ENCODE data around the gene MAP1LC3A.

The MAP1LC3A gene

GRCh38 chr20:34530342-34530741 lies 28.2 kb upstream of the MAP1LC3A start:
- no peak for DNase-seq

- no peak for DNase-seq
Measured at GRCh38 chr20:34531608-34532265, 26.8 kb upstream of the MAP1LC3A start.

- no peak for DNase-seq
Measured at GRCh38 chr20:34532320-34532719, 26.2 kb upstream of the MAP1LC3A start.

DNA sequence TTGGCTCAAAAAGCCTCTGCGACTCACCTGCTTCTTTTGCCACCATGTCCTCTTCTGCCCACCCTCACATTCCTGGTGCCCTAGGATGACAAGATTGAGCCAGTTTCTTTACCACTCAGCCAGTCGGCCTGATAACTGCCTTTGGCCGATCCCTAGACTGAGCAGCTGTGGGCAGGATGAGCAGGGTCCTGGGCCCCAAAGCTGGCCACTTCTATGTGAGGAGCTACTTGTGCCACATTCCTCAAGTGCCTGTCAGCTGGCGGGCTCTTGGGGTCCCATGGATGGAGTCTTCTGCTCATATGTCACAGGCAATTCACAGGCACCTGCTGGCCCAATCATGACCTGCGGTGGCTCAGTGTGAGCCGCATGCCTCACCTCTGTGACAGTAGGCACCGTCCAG lies 25.8 kb upstream of the MAP1LC3A start:
- no peak for DNase-seq

GRCh38 chr20:34534391-34535165 lies 23.9 kb upstream of the MAP1LC3A start:
- no peak for DNase-seq

- DNase-seq = no peak
Measured at GRCh38 chr20:34535301-34535840, 23.1 kb upstream of the MAP1LC3A start.

- no peak for DNase-seq
Measured at GRCh38 chr20:34535857-34536256, 22.7 kb upstream of the MAP1LC3A start.

GRCh38 chr20:34536798-34537394 lies 21.6 kb upstream of the MAP1LC3A start:
- DNase-seq = no peak

DNA sequence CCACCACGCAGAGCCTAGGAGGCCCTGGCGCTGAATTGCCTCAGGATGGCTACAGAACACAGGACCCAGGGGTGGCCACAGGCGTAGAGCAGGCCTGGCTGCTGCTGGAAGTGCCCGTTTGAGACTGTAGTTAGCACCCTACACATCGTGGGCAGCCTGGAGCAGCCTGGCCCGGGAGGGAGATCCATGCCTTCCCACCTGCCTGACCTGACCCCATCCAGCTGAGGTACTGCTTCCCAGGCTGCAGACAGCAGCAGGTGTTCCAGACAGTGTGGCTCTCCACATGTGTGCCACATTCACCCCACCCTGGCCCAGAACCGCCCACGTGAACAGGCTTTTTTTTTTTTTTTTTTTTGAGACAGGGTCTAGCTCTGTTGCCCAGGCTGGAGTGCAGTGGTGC lies 20.9 kb upstream of the MAP1LC3A start:
- no peak for DNase-seq

- DNase-seq = peak; percentile 6
Measured at GRCh38 chr20:34538671-34539123, 19.8 kb upstream of the MAP1LC3A start.

GRCh38 chr20:34539756-34540155 lies 18.8 kb upstream of the MAP1LC3A start:
- DNase-seq = no peak

DNA sequence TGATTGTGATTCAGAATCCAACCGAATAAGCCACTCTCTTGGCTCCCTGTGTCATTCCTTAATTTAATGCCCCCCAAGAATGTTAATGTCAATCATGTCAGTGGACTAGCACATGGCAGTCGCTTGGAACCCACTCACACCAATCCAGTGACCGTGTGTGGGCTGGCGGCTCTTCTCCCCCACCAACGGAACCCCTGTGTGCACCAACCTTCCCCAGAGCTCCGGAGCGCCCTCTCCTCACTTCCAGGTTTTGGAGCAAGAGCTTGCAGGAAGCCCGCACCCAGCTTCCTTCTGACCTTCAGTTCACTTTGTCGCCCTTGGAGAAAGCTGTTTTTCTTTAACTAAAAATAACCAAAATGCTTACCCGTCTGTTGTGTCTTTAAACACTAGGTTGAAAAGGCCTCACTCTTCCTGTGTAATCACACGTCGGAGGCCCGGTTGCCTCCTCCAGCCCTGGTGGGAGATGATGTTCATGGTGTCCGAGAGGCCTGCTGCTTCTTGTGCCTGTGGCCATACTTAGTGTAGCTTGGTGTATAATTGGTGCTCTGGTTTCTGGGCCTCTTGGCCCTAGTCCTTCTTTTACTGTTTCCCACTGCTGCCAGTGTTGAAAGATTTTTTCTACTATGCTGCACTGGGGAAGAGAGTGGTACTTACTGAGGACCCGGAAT lies 17.8 kb upstream of the MAP1LC3A start:
- no peak for DNase-seq

DNA sequence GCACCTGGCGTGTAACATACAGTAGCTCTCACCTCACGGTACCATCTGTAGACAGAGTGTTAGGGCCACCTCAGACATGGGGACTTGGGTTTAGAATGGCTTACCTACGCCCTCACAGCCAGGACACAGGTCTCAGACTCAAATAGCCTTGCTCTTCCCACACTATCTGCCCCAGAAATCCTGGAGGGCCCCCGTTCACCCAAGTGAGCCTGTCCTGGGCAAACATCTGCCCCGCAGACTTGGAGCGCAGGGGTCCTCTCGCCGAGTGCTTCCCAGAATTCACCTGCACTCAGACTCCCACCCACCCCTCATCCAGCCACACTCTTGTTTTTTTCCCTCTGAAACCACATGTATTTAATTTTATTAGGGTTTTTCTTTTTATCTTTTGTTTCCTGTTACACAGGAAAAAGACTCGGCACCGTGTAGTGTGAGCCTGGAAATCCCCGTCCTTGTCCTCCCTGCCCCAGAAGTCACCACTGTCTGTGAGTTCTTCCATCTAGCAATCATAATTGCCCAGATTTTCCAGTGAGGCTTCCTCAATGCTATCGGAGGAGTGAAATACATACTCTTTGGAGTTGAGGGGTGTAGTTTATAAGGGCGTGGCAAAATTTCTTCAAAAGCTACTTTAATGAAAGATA lies 17.1 kb upstream of the MAP1LC3A start:
- no peak for DNase-seq

DNA sequence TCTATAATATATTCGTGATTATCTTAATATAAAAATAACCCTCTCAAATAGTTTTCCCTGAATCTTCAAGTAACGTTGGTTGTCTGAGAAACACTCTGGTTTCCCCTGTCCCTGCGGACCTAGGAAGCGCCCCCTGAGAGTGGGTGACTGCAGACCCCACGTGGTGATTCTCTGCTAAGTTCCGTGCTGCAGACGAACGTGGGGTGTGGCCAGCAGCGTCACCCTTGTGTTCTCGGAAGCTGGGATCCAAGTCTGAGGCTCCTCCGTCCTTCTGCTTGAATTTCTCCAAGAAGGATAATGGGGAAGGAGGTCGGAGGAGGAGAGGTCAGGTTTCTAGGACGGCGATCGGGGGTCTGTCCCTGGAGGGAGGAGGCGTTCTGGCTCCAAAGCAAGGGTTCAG lies 16.6 kb upstream of the MAP1LC3A start:
- DNase-seq = no peak

DNA sequence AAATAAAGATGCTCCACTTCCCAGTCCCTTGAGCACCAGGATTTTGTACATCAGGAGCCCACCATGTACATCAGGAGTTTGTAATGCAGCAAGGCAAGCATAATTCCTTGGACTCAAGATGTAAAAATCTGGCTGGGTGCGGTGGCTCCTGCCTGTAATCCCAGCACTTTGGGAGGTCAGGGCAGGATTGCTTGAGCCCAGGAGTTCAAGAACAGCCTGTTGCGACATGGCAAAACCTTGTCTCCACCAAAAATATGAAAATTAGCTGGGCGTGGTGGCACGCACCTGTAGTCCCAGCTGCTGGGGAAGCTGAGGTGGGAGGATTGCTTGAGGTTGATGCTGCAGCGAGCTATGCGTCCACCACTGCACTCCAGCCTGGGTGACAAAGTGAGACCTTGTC lies 16.1 kb upstream of the MAP1LC3A start:
- no peak for DNase-seq

DNA sequence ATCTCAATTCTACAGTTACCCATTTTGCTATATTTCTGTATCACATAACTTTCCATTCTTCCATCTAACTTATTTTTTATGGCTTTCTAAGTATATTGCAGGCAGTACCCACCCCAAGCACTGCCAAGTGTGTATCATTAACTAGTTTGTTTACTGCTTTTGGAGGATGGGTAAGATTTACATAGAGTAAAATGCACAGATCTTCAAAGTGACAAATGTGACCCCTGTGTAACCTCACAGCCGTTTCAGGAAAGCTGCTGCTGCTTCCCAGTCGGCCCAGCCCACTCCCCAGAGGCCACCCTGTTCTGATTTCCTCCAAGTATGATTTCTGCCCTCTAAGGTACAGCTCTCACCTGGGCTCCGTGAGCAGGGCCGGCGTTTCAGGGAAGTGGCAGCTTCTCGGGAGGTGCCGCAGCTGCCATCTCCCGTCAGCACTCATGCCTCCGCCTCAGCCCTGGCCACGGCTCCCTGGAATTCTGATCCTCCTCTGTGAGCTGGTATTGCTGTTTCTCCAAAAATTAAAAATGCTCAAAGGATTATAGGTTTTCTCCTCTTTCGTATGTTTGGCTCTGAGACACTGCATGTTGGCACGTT lies 15.0 kb upstream of the MAP1LC3A start:
- DNase-seq = no peak

DNA sequence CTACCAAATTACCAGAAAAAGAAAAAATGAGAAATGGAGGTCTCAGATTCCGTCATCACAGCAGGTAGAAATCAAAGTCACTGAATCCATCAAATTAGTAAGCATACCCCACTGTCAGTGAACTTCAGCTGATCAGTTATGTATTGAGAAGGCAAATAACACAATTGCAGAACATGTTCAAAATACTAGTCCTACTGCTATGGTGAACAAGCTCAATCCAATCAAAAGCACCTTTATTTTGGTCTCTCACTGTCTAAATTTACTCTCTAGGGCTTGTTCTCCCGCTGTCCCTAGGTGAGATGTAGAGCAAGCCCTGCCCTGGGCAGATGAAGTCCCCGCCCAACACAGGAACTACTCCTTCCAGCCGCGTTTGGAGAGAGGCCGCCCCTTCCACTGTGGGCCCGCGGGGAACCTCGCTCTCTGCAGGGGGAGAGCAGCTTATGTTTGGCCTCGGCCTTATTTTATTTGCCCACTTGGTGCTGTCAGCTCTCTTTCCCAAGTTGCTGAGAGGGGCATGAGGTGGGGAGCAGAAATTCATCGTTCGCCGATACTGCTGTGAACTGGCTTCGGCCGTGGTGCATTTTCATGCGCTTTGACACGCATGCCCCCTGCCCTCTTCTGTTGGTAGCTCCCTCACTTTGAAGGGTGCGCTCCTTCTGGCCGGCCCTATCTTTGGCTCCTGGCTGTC lies 14.3 kb upstream of the MAP1LC3A start:
- no peak for DNase-seq

DNA sequence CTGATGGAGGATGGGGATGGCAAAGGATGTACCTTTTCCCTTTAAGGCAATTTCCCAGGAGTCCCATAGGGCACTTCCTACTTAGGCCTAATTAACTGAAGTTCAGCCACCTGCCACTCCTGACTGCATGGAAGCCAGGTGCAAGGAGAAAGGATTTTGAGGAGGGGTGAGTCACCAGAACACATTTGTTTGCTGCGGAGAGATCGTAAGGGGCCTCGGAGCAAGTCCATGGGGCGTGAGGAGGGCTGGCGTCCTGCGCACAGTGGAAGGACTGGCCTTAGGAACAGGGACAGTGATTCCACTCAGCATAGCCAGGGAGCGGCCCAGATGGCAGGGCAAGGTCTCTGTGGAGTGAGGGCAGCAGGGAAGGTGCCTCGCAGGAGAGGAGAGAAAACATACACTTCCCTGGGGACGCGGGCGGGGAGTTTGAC lies 11.8 kb upstream of the MAP1LC3A start:
- DNase-seq = peak; percentile 37

GRCh38 chr20:34547844-34548613 lies 10.5 kb upstream of the MAP1LC3A start:
- no peak for DNase-seq

DNA sequence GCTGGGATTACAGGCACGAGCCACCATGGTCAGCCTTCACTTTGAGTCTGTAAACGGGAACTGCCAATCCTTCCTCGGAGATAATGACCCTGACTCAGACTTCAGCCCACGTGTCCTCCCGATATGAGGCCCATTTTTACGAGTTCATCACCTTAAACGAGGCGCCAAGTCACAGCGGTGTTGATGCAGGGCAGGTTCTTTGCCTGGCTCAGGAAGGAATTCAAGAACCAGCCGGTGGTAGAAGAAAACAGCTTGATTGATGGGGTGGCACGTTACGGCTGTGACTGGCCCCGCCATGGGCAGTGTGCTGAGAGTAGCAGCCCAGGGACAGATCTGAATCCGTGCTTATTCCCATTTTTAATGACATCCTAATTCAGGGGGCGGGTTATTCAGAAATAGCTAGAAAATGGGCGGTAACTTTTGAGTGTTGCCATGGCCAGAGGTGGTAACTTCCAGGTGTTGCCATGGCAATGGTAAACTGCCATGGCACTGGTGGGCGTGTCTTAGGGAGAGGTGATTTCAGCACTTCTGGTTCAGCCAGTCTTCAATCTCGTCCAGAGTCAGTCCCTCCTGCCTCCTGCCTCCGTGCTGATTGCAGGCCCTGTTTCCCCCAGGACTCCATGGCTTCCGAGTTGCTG lies 9.1 kb upstream of the MAP1LC3A start:
- DNase-seq = no peak
